ENCODE measurements around the gene WDR18. TPM values are rescaled to one million over a fixed set of nuclear protein-coding genes. Genes with fewer than 3 reads are reported as not detected.

Gene WDR18
- total RNA-seq, 1 donor from 2014 or later, result 57.2 TPM

DNA sequence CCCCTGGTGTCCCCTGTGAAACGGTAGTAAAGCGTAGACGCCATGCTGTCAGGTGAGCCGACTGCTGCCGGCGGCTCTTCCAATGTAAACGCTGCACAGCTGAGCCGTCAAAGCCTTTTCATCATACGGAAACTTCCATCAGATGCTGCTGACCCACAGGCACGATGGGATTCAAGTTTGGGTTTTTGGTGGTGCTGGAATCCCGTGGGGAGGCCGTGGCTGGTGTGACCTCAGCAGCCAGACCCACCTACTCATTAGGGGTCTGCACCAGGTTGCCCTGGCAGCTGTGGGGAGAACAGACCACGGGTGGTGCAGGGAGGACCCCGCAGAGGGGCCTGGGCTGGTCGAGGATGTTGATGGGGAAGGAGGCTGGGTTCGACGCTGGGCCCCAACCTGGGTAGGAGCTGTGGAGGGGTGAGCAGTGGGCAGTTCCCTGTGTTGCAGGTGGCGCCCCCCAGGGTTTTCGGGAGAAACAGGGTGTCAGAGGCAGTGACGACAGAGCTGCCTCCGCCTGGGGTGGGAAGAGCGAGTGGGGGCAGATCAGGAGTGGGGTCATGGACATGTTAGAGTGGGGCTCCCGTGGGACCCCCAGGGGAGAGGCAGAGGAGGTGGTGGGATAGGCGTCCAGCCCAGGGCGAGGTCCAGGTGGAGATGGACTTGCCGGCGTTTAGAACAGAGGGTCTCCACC lies 22.7 kb downstream of the WDR18 start:
- intact Hi-C loops (cut with micrococcal nuclease), result no loop called here

DNA sequence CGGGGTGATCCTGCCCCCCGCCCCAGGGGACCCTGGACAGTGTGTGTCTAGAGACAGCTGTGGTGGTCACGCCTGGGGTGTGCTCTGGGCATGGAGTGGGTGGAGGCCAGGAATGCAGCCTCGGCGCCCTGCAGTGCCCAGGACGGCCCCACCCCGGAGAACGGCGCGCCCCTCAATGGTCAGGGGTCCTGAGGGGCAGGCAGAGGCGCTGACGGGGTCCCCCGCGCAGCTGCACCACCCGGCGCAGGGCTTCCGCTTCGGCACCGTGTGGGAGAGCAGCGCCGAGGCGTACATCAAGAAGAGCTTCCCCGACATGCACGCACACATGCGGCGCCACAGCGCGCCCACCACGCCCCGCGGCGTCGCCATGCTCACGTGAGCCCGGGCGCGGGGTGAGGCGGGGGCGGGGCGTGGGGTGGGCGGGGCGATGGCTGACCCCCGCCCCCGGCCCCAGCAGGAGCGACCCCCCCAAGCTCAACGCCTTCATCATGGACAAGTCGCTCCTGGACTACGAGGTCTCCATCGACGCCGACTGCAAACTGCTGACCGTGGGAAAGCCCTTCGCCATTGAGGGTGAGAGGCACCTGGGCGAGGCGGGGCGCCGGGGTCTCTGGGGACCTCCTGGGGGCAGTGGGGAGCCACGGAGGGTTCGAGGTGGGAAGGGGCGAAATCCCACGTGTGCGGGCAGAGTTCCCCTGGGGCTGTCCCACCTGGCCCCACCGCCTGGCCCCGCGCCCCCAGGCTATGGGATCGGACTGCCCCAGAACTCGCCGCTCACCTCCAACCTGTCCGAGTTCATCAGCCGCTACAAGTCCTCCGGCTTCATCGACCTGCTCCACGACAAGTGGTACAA lies 23.5 kb downstream of the WDR18 start:
- intact Hi-C loops (cut with micrococcal nuclease), result no loop called here

DNA sequence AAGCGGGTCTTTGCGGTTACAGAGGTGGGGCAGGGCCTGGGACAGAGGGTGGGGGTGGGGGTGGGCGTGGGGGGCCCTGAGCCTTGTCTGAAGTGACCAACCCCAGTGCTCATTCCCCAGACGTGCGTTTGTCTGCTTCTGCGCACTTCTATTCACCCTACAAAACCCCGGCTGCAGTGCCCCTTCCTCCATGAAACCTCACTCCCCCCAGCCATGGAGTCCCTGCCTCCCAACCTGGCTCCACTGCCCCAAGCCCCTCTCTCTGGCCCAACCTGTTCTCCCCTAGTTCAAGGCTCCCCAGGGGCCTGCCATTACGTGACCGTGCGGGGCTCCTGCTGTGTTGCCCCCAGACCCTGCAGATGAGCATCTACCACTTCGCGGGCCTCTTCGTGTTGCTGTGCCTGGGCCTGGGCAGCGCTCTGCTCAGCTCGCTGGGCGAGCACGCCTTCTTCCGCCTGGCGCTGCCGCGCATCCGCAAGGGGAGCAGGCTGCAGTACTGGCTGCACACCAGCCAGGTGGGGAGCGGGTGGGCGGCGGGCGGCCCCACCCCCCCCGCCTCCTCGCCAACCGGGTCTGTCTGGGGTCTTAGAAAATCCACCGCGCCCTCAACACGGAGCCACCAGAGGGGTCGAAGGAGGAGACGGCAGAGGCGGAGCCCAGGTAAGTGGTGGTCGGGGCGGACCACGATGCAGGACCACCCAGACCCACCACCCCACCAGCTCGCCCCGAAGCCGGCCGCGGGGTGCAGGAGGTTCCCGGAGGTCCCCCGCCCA lies 24.3 kb downstream of the WDR18 start:
- intact Hi-C loops (cut with micrococcal nuclease), result no loop called here

DNA sequence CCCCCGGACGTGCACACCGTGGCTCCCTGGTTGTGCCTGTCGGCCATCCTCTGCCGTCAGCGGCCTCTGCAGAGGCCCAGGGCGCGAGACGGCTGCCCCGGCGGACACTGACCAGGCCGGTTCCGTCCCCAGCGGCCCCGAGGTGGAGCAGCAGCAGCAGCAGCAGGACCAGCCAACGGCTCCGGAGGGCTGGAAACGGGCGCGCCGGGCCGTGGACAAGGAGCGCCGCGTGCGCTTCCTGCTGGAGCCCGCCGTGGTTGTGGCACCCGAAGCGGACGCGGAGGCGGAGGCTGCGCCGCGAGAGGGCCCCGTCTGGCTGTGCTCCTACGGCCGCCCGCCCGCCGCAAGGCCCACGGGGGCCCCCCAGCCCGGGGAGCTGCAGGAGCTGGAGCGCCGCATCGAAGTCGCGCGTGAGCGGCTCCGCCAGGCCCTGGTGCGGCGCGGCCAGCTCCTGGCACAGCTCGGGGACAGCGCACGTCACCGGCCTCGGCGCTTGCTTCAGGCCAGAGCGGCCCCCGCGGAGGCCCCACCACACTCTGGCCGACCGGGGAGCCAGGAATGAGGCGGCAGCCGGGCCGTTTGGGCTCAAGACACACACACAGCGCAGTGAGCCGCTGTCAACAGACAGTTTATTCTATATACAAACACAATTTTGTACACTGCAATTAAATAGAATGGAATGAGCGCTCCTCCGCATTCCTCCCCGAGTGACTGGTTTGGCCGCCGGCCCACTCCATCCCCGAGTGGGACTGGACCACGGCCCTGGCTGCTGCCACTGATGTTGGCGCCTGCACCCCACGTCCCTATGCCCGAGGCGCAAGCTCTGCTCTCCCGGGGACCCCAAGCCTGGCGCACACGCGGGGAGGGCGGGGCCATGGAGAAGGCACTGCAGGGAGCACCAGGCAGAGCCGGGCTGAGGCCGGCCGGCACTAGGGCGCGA lies 25.2 kb downstream of the WDR18 start:
- intact Hi-C loops (cut with micrococcal nuclease), result no loop called here

DNA sequence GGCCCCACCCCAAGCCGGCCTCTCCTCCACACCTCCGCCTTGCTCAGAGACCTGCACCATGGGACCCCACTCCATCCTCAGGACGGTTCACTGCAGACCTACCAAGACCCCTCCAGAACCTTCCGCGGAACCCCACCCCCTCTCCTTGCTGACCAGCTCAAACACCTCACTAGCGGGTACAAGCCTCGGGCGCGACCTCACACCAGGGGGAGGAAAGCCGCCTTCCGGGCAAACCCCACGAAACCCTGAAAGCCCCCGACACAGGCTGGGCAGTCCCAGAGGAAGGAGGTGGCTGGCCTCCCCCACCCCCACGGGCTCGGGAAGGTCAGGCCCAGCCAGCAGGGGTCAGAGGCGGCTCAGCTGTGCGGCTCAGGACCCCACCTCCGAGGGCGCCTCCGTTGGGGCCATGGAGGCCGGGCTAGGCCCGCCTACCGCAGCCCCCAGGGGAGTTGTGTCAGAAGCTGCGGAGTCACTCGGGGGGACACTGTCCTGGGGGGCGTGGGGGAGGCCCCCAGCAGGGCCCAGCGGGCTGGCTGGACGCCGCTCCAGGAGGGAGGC lies 25.9 kb downstream of the WDR18 start:
- intact Hi-C loops (cut with micrococcal nuclease), result no loop called here

DNA sequence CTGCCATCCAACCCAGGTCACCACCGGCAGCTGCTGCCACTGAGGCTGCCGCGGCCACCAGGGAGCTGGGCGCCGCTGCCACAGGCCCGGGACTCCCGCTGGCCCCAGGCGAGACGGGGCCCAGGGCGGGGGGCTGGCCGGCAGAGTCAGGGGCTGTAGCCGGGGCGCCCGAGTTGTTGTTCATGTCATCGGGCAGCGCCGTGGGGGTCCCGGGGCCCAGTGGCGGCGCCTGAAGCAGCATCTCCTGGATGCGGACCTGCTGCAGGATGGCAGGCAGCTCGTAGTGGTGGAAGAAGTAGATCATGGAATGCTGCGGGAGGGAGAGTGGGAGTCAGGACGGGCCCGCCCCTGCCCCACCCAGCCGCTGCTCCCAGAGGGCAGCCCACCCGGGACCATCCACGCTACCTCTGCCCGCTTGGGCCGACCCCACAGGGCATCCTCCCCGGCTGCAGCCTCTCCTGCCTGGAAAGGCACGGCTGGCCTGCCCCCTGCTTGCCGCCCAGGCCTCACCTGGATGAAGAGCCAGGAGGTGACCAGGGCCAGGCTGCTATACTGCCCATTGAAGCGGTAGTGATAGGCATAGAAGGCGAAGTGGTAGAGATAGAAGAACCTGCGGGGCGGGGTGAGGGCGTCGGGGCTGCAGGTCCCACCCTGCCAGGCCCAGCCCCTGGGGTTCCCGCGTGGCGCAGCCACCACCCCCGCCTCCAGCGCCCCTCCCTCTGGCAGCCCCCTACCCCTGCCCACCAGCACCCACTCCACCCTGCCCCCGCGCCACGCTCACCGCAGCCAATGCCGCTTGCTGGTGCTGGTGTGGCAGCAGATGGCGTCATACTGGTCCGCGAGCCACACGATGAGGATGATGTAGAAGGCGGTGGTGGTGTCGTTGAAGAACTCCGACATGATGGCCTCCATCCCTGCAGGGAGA lies 26.7 kb downstream of the WDR18 start:
- intact Hi-C loops (cut with micrococcal nuclease), result no loop called here

DNA sequence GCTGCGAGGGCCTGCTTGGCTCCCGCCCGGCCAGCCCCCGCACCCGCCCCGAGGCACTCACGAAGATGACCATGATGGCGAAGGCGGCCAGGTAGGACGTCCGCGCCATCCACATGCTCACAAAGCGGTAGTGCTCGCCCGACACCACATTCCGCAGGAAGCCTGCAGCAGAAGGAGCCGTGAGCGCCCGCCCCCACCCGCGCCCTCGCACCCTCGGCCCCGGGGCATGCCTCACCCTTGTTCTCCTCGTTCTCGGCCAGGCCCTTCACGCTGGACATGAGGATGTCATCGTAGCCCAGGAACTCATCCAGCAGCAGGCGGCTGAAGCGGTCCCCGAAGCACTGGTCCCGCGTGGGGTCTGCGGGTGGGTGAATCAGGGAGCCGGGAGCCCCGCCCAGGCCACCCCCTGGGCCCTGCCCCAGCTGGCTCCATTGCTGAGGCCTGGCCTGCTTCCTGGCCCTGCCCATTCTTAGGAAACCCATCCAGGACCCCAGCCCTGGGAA lies 27.7 kb downstream of the WDR18 start:
- intact Hi-C loops (cut with micrococcal nuclease), result no loop called here

DNA sequence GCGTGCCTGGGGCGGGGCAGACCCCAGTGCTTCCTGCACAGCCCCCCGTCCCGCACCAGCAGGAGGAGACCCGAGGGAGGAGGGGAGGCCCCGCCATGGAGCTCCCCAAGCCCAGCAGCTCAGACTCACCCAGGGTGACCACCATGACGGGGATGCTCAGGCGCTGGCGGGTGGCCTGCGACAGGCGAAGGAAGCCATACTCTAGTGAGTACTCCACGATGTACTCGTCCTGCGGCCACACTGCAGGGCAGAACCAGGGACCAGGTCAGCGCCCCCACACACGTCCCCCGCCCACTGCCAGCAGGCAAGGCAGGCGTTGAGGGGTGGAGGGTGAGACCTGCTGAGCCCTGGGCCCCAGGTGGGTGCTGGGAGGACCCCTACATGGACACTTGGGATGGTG lies 28.2 kb downstream of the WDR18 start:
- intact Hi-C loops (cut with micrococcal nuclease), result no loop called here

DNA sequence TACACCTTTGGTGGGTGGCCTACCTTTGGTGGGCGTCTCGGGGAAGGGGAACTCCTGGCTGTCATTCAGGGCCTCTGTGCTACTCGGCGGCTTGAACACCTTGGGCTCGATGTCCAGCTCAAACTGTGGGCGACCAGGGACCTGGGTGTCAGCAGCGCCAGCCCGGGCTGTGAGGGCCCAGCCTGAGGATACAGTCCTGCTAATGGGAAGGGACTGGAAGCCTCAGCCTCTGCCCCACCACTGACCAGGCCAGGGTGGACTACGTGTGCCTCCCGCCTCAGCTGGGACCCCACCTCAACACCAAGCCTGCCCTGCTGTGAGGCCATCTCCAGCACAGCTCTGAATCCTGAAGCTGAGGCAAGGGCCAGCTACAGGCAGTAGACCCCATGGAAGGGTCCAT lies 29.1 kb downstream of the WDR18 start:
- intact Hi-C loops (cut with micrococcal nuclease), result no loop called here

DNA sequence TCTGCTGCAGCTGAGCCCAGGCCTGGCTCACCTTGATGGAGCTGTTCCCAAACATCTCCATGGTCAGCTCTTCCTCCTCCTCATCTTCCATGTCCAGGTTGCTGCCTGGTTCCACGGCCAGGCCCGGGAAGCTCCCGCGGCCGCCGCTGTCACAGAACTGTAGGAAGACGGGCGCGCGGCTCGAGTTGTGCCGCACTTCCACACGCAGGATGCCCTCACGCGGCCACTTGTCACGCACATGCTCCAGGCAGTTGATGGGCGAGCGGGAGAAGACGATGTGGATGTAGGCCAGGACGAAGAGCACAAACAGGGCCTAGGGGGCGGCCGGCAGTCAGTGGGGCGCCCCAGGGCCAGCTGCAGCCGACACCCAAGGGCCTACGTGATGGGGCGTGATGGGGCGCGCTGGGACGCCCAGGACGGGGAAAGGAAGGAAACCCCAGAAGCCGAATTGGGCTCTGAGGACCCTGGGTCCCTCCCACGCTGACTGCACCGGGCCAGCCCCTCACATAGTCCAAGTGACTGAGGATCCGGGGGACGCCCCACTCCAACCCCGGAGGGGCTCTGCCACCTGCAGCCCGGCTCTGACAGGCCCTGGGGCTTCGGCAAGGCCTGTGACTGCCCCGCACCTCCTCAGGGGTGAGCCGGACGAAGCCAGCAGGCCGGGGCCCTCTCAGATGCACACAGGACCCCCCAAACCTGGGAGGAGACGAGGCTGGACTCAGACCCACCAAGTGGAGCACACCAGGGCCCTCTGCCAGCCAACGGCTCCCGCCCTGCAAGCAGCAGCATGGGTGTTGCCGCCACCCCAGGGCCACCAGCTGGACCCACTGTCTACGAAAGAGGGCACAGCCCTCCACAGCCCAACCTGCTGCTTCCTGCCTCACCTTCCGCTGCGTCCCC lies 30.3 kb downstream of the WDR18 start:
- intact Hi-C loops (cut with micrococcal nuclease), result no loop called here

DNA sequence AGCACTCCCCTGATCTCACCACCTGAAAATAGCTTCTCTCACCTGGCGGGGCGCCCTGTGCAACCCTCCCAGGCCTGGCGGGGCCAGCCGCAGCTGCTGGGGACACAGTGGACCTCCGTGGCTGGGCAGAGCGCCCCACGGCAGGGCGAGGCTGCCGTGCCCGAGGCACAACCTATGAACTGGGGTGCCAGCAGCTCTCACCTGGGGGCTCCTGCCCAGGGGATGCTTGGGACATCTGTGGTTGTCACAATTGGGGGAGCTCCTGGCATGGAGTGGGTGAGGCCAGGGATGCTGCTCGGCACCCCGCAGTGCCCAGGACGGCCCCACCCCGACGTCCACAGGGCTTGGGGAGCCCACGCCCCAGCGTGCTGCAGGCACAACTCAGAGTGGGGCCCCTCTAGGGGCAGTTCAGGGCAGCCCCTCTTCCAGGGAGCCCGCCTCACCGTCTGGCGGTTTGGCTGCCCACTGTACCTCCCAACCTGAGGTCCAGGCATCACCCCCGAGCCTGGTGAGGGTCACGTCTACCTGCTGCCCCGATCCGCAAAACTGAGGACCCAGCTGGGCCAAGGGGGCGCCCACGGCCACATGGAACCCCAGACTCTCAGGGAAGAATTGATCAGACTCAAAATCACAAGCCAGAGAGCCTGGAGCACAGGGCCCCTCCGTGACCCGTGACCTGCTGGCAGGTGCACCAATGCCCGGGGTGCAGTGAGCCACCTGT lies 31.1 kb downstream of the WDR18 start:
- intact Hi-C loops (cut with micrococcal nuclease), result no loop called here

DNA sequence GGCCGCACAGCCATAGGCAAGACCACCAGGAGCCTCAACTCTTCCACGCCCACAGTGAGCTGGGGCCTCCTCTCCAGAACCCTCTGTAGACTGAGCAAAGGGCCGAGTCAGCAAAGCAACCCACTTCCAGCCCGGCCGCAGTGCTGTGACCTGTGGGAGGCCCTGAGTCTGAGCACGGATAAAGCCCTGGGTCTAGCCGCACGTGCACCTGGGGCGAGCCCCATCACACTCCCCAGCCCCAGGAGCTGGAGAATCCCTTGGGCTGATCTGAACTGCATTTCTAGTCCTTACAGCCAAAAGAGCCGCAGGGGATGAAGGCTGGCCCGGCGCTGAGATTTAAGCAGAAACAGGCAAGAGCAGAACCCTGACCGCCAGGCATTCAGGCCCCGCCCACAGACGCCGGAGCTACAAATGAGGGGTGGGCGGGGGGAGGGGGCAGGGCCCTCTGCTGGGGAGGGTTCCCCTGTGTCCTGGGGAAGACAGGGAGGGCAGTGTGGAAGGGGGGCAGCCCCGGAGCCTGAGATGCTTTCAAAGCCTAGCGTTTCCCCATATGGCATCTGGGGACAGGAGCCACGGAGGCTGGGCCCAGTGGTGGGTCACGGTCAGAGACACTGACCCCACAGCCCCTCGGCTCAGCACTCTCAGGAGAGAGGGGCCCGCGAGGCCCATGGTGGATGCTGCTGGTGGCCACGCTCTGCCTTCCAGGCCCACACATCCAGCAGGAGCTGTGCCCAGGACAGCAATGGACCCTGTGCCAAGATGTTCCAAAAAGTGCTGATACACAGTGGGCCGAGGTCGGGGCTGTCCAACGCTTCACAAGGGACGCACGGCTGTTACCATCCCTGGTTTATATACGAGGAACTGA lies 31.9 kb downstream of the WDR18 start:
- intact Hi-C loops (cut with micrococcal nuclease), result no loop called here

DNA sequence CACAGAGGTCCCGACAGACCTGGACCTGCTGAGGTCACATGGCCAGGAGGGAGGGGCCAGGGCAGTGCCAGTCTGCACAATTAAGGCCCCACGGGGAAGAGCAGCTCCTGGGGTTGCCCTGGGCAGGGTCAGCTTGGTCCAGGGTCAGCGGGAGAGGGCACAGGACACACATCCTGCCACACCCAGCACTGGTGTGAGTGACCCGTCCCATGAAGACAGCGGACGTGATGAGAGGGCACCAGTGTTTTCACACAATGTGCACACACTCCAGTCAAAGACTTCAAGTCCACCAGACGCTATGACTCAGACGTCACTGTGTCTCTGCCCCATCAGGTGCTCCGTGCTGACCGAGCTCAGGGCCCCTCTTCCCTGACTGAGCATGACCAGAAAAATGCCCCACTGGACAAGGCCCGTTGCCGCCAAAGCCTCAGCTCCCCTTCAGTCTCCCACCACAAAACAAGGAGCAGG lies 32.5 kb downstream of the WDR18 start:
- intact Hi-C loops (cut with micrococcal nuclease), result no loop called here

DNA sequence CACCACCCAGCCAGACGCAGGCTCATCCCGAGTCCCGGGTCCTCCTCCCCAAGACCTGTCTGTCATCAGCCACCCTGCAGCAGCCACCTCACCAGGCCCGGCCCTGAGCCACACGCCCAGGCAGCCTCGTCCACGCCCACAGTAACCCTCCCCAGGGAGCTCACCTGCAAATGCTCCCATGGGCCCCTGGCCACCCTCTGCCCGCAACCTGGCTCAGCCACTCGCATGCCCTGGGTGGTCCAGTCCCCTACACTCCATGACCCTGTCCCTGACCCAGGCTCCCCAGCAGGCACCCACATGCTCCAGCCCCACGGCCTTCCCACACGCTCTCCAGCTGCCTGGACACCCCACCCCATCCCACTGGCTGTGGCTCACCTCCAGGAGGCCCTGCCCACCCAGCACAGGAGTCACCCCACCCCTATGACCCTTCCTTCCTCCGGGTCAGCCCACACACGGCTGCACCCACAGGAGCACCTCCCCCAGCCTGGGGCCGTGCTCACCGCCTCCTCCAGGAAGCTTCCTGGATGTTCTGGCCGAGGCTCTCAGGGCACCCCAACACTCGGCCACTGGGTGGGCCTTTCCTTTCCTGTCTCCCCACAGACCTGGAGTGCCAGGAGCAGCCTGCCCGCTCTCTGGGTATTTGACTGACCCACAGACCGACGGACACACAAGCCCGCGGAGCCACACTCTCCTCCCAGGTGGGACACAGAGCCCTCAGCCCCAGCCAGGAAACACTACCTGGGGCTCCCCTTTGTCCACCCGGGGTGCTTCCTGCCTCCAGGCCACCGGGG lies 33.2 kb downstream of the WDR18 start:
- intact Hi-C loops (cut with micrococcal nuclease), result no loop called here

DNA sequence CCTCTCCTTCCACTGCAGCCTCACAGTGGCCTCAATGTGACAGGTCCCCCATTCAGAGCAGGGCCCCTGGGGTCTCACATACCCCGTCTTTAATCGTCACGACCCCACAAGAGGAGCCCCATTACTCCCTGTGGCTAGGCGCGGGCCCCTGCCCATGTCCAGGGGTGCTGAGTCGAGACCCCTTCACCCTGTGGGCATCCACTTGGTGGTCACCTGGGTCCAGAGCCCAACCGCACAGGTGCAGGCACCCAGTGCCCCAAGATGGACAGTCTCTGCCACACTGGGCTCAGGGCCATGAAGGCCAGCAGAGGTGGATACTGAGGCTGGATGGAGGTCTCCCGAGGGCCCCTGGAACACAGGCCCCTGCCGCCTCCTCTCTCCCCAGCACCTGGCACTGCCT lies 33.8 kb downstream of the WDR18 start:
- intact Hi-C loops (cut with micrococcal nuclease), result no loop called here

DNA sequence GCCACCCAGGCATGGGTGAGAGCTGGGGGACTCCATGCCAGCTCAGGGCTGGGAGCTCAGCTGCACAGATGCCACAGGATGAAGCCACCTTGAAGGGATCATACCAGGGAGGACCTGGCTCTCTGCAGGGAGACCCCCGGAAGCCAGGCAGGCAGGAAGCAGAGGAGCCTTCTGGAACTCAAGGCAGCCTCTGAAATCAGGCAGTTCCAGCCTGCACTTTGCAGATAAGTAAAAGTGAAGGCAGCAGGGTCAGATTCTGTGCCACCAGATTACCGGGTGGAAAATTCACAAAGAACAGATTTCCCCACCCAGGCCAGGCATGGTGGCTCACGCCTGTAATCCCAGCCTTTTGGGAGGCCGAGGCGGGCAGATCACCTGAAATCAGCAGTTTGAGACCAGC lies 34.2 kb downstream of the WDR18 start:
- intact Hi-C loops (cut with micrococcal nuclease), result no loop called here

All from T-helper 2 cell treated with Interferon-gamma antibody and Interleukin-4, amounts not matched to agents 100 ng/mL and 5 ng/mL, for 36 hours (primary cell).